Adipose tissue (tissue), 3 donors: ENCODE measurements around the gene MAPK8. TPM values are rescaled to one million over a fixed set of nuclear protein-coding genes. Genes with fewer than 3 reads are reported as not detected.

ENCODE experiments used
- H3K27ac ChIP-seq: one replicate; pipeline ENCODE4 v1.5.1; 2013; ENCODE audit warnings: low read depth, low read length
- WGBS, 3 donors: extraction: QIAGEN DNeasy Blood & Tissue Kit; methylation state at CpG; one replicate each; pipeline ENCODE4 v1.1.7; 2013; 5-methylcytosine and 5-hydroxymethylcytosine counted together
- polyA plus RNA-seq, 3 donors: library from polyadenylated mRNA; stranded (reverse); fragments of 200-250 nt; gene quantifications; one replicate each; pipeline ENCODE4 v1.2.3, GENCODE V29; 2013
- donor health status: healthy with polysubstance abuse.
- donor health status: Bipolar disorder and iron deficiency.
- donor health status: healthy.

The MAPK8 gene
- polyA plus RNA-seq, 3 donors: 7.9 to 11.2 (median 8.3) TPM

DNA sequence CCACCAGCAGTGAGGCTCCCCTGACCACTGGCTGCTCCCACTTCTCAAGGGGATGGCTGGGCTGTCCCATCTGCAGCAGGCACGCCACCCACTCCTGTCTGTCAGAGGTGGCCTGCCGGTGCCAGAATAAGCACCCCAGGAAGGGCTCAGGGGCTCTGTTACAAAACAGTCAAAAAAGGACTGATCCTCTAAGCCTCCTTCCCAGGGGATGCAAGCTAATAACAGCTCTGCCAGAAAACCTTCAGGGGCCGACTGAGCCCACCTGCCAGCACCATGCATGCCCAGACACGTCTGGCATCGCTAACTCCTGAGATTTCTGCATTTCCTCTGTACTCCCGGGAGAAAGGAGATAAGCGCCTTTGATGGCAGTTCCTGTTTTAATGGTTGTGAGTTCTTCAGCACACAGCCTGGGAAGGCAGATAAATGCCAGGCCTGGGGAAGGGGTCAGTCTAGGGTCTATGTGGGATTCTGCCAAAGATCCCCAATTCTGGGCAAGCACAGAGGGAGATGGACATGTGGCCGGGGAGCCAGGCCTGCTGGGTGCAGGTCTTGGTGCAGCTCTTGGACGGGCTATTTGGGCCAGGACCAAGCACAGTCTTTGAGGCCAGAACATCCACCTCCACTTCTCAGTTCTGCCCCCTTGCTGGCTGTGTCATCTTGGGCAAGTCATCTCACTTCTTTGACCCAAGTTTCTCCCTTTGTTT lies 170.0 kb downstream of the MAPK8 start:
- 46 to 72% (median 51%) methylated on average over 9 of the region's 9 CpGs for WGBS, 3 donors
- H3K27ac ChIP-seq: no peak overlapping the region

- no peak overlapping the region for H3K27ac ChIP-seq
Observed at GRCh38 chr10:48477141-48477540, 170.7 kb downstream of the MAPK8 start.

- H3K27ac ChIP-seq: no peak overlapping the region
- WGBS, 3 donors: 75 to 88% (median 86%) methylated on average over 4 of the region's 4 CpGs
Observed at GRCh38 chr10:48477616-48478015, 171.1 kb downstream of the MAPK8 start.

DNA sequence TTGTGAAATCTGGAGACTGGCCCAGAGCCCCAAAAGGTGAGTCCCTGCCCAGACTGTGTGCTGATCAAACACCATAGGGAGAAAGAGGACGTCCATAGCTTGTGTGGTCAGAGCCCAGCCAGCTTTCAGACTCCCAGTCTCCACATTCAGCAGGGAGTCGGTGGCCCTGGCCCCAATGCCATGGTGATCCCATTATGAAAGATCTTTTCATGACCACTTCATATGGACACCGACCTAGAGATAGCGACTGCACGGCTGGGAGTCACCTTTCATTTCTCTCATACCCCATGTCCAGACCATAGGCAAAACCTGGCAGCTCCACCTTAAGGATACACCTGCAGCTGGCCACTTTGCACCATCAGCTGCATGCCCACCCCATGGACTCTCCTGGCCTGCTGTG lies 172.0 kb downstream of the MAPK8 start:
- 92 to 94% (median 92%) methylated on average over 5 of the region's 5 CpGs for WGBS, 3 donors
- H3K27ac ChIP-seq: no peak overlapping the region

GRCh38 chr10:48478980-48479811 lies 172.7 kb downstream of the MAPK8 start:
- no peak overlapping the region for H3K27ac ChIP-seq
- 80 to 87% (median 81%) methylated on average over 30 of the region's 30 CpGs for WGBS, 3 donors

DNA sequence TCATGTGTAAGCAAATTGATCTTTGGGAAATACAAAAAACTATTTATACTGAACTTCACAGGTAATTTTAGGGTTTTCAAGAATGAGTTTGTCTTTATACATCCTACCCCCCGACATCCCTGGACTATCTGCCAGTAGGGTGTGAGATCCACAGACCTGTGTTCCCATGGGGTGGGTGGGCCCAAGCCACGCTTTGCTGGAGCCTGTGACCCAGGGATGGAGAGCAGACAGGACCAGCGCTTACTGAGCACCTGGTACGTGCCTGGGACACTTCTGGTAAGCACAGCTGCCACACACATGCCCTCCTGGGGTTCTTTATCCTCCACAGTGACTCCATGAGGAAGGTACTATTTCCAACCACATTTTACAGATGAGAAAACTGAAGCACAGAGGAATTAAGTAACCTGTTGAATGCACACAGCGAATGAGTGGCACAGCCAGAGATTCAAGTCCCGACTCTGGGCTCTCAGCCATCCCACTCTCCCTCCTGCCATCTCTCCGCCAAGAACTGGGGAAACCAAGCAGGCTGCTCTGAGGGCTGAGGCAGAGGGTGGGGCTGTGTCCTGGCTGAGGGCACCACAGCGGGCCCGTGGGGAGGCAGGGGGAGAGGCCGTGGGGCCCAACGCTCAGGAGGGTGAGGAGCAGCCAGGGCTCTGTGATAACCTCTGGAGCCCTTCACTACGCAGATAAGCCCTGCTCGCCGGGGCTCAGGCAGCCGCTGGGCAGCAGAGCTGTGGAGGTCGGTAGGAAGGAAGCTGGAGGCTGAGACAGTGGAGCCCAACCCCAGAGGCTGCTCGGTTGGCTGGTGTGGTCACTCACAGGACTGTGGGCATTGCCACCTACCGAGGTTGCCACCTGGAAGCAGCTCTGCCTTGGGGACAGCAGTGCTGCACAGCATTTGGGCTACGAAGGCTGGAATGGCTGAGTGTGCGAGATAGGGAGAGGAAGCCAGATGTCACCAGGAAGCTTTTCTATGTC lies 174.2 kb downstream of the MAPK8 start:
- H3K27ac ChIP-seq: no peak overlapping the region
- WGBS, 3 donors: 45 to 56% (median 52%) methylated on average over 20 of the region's 20 CpGs

DNA sequence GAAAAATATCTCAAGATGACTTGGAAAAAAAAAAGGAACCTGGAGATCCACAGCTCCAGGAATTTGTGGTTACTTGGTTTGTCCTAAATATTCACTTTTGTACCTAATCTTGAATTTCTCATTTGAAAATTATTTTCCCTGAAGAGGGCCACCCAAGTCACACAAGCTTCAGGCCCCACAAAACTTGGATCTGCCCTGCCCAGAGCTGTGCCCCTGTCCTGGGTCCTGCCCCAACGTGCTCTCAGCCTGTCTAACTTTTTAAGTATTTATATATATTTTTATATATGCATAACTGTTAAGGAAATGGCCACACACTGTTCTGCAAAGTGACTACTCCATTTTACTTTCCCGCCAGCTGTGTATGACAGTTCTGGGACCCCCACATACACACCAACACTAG lies 174.9 kb downstream of the MAPK8 start:
- H3K27ac ChIP-seq: no peak overlapping the region
- WGBS, 3 donors: 76 to 89% (median 80%) methylated on average over 2 of the region's 2 CpGs

- no peak overlapping the region for H3K27ac ChIP-seq
- 65 to 73% (median 73%) methylated on average over 3 of the region's 3 CpGs for WGBS, 3 donors
Observed at GRCh38 chr10:48482207-48482606, 175.7 kb downstream of the MAPK8 start.

DNA sequence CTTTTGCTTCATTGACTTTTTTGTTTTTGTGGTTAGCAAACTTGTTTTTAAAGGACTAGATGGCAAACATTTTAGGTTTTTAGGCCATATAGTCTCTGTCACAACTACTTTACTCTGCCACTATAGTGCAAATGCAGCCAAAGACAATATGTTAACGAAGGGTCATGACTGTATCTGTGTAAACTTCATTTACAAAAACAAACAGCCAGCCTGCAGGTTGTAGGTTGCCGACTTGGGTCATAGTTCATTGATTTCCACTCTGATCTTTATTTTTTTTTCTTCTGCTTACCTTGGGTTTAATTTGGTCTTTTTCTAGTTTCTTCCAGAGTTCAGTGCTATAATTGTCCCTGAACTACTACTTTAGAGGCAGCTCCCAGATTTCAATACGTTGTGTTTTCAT lies 178.4 kb downstream of the MAPK8 start:
- no peak overlapping the region for H3K27ac ChIP-seq
- WGBS, 3 donors: 55 to 88% (median 82%) methylated on average over 3 of the region's 3 CpGs

- H3K27ac ChIP-seq: no peak overlapping the region
Observed at GRCh38 chr10:48485711-48486110, 179.2 kb downstream of the MAPK8 start.

- WGBS, 3 donors: 83 to 96% (median 91%) methylated on average over 1 of the region's 1 CpG
- H3K27ac ChIP-seq: no peak overlapping the region
Observed at GRCh38 chr10:48487244-48487643, 180.8 kb downstream of the MAPK8 start.

Other genes with a start within 250 kb of the MAPK8 start
- gene FRMPD2, start 32.0 kb upstream of the MAPK8 start, polyA plus RNA-seq: not detected